Testis (tissue), 2 donors: ENCODE measurements around the gene SPSB3.

Experiments
- CTCF ChIP-seq, 3 experiments: fragments of 450-650 bp in 2 of 3; fragments of 200-600 bp in 1 of 3; sonication (generic) in 1 of 3; IDR thresholded peaks; one replicate each; pipeline ENCODE4 v1.5.1; 2016 to 2019; ENCODE audit warnings: antibody characterized with exemption in 3 of 3, mild to moderate bottlenecking in 2 of 3, moderate library complexity in 1 of 3
- POLR2A ChIP-seq: fragments of 450-650 bp; IDR thresholded peaks from one replicate; pipeline ENCODE4 v1.6.1; 2017; ENCODE audit warnings: antibody characterized with exemption, mild to moderate bottlenecking, moderate library complexity

- TF ChIP-seq POLR2A (no peak), CTCF (IDR thresholded peaks at IDR 0.05) (no peak)
These were observed 54.4 kb downstream of the SPSB3 start for GRCh38 chr16:1727651-1728624.
